Stimulated activated CD4-positive, alpha-beta T cell treated with anti-CD3 and anti-CD28 coated beads, Interleukin-4, amount 100 ng/mL, for 4 hours (primary cell): Measurements from ENCODE around the gene PIGU.

Experiments
- DNase-seq, 2 experiments: peaks; one replicate each; pipeline ENCODE4 v3.0.0-alpha.2; 2020

Gene PIGU

DNA sequence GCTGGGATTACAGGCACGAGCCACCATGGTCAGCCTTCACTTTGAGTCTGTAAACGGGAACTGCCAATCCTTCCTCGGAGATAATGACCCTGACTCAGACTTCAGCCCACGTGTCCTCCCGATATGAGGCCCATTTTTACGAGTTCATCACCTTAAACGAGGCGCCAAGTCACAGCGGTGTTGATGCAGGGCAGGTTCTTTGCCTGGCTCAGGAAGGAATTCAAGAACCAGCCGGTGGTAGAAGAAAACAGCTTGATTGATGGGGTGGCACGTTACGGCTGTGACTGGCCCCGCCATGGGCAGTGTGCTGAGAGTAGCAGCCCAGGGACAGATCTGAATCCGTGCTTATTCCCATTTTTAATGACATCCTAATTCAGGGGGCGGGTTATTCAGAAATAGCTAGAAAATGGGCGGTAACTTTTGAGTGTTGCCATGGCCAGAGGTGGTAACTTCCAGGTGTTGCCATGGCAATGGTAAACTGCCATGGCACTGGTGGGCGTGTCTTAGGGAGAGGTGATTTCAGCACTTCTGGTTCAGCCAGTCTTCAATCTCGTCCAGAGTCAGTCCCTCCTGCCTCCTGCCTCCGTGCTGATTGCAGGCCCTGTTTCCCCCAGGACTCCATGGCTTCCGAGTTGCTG, 127.5 kb downstream of the PIGU start:
- DNase-seq = no peak

- no peak for DNase-seq
These were observed 128.9 kb downstream of the PIGU start for GRCh38 chr20:34547844-34548613.

DNA sequence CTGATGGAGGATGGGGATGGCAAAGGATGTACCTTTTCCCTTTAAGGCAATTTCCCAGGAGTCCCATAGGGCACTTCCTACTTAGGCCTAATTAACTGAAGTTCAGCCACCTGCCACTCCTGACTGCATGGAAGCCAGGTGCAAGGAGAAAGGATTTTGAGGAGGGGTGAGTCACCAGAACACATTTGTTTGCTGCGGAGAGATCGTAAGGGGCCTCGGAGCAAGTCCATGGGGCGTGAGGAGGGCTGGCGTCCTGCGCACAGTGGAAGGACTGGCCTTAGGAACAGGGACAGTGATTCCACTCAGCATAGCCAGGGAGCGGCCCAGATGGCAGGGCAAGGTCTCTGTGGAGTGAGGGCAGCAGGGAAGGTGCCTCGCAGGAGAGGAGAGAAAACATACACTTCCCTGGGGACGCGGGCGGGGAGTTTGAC, 130.1 kb downstream of the PIGU start:
- DNase-seq = no peak

GRCh38 chr20:34544109-34544796, 132.6 kb downstream of the PIGU start:
- peak; percentile 15 to 20 for DNase-seq

- DNase-seq = no peak
These were observed 133.3 kb downstream of the PIGU start for GRCh38 chr20:34543463-34544056.

- no peak for DNase-seq
These were observed 134.5 kb downstream of the PIGU start for GRCh38 chr20:34542439-34542838.

- DNase-seq = no peak
These were observed 135.0 kb downstream of the PIGU start for GRCh38 chr20:34541917-34542316.

DNA sequence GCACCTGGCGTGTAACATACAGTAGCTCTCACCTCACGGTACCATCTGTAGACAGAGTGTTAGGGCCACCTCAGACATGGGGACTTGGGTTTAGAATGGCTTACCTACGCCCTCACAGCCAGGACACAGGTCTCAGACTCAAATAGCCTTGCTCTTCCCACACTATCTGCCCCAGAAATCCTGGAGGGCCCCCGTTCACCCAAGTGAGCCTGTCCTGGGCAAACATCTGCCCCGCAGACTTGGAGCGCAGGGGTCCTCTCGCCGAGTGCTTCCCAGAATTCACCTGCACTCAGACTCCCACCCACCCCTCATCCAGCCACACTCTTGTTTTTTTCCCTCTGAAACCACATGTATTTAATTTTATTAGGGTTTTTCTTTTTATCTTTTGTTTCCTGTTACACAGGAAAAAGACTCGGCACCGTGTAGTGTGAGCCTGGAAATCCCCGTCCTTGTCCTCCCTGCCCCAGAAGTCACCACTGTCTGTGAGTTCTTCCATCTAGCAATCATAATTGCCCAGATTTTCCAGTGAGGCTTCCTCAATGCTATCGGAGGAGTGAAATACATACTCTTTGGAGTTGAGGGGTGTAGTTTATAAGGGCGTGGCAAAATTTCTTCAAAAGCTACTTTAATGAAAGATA, 135.5 kb downstream of the PIGU start:
- DNase-seq = peak in 1 of 2 experiments; percentile 22

DNA sequence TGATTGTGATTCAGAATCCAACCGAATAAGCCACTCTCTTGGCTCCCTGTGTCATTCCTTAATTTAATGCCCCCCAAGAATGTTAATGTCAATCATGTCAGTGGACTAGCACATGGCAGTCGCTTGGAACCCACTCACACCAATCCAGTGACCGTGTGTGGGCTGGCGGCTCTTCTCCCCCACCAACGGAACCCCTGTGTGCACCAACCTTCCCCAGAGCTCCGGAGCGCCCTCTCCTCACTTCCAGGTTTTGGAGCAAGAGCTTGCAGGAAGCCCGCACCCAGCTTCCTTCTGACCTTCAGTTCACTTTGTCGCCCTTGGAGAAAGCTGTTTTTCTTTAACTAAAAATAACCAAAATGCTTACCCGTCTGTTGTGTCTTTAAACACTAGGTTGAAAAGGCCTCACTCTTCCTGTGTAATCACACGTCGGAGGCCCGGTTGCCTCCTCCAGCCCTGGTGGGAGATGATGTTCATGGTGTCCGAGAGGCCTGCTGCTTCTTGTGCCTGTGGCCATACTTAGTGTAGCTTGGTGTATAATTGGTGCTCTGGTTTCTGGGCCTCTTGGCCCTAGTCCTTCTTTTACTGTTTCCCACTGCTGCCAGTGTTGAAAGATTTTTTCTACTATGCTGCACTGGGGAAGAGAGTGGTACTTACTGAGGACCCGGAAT, 136.2 kb downstream of the PIGU start:
- no peak for DNase-seq

GRCh38 chr20:34539756-34540155, 137.1 kb downstream of the PIGU start:
- DNase-seq = no peak

- DNase-seq = peak; percentile 49 to 52
These were observed 138.2 kb downstream of the PIGU start for GRCh38 chr20:34538671-34539123.

DNA sequence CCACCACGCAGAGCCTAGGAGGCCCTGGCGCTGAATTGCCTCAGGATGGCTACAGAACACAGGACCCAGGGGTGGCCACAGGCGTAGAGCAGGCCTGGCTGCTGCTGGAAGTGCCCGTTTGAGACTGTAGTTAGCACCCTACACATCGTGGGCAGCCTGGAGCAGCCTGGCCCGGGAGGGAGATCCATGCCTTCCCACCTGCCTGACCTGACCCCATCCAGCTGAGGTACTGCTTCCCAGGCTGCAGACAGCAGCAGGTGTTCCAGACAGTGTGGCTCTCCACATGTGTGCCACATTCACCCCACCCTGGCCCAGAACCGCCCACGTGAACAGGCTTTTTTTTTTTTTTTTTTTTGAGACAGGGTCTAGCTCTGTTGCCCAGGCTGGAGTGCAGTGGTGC, 139.2 kb downstream of the PIGU start:
- DNase-seq = no peak

DNA sequence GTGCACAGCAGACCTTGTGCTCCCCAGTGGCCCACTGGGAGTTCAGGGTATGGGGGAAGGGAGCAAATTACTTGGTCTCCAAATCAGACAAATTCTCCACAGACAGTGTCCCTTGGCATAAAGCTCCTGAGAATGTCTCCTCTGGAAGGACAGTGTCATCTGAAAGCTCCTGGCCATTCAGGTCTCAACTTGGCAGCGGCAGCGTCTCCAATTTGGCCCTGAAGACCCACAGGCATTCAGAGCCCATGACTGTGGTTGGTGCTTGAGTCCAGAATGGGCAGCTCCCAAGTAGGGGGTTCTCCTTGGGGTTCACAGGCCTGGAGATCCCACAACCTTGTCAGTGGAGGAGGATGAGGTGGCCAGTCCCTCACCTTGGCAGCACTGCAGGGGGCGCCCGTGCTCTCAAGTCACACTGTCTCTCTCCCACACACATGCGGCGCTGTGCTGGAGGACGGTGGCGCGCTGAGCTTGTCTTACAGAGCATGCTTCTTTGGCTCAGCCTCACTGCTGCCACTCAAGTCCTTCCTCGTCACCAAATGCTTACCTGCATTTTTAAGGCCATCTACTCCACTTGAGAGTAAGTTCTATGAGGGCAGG, 140.0 kb downstream of the PIGU start:
- DNase-seq = peak; percentile 45 to 52

DNA sequence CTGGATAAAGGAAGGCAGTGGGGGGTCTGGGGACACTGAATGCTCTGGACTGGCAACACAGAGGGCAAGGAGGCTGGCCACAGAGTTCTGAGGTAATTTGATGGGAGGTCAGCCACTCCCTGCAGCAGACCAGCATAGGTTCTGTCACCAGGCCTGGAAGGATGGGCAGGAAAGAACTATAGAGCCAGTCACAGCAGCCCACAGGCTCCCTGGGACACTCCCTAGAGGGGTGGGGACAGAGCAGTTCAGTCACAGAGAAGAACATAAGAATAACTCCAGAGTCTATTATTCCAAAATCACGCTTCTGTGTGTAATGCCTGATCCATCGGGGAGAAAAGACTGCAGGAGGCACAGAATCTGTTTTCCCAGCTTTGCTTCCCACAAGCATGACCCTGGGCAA, 141.0 kb downstream of the PIGU start:
- no peak for DNase-seq

- DNase-seq = no peak
These were observed 141.5 kb downstream of the PIGU start for GRCh38 chr20:34535301-34535840.

- DNase-seq = no peak
These were observed 142.3 kb downstream of the PIGU start for GRCh38 chr20:34534391-34535165.

DNA sequence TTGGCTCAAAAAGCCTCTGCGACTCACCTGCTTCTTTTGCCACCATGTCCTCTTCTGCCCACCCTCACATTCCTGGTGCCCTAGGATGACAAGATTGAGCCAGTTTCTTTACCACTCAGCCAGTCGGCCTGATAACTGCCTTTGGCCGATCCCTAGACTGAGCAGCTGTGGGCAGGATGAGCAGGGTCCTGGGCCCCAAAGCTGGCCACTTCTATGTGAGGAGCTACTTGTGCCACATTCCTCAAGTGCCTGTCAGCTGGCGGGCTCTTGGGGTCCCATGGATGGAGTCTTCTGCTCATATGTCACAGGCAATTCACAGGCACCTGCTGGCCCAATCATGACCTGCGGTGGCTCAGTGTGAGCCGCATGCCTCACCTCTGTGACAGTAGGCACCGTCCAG, 144.1 kb downstream of the PIGU start:
- DNase-seq = no peak

- DNase-seq = no peak
These were observed 144.6 kb downstream of the PIGU start for GRCh38 chr20:34532320-34532719.

- DNase-seq = no peak
These were observed 145.2 kb downstream of the PIGU start for GRCh38 chr20:34531608-34532265.

- no peak for DNase-seq
These were observed 146.6 kb downstream of the PIGU start for GRCh38 chr20:34530342-34530741.
